Right forelimb (tissue), 1 donor: Measurements from ENCODE around the gene CLTCL1.

ENCODE experiments used
- DNase-seq: peaks from one replicate; pipeline ENCODE4 v3.0.0-alpha.2; 2018

The CLTCL1 gene

DNA sequence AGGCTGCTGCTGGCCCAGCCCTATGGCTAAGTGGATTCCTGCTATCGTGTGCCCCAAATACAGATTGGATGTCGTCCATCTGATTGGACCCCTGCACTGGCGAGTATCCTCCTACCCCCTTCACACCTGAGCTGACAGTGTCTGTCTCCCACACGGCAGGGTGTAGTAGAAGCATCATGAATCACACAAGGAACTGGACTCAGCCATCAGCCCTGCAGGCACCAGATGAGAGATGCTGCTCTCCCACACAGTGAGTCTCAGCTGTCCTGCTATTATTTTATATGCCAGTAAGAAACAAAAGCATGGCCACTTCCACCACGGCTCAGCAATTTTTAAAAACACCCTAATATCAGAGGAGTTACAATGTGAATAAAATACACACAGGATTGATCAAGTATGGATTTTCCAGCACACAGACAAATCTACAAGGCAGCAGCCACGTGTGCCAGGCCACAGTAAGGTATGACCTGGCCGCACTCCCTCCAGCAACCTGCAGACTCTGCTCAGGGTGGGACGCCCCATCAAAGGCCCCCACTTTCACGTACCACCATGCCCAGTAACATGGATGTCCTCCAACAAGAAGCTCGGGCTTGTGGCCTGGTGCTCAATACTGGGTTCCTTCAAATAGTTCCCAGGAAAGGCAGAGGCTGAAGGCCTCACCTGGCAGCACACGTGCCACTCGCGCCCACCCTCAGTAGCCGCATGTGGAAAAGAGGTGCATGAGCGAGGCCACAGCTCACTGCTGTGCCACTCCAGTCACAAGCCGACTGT, 96.6 kb downstream of the CLTCL1 start:
- no peak for DNase-seq

GRCh38 chr22:19193879-19194278, 97.6 kb downstream of the CLTCL1 start:
- DNase-seq, result no peak

DNA sequence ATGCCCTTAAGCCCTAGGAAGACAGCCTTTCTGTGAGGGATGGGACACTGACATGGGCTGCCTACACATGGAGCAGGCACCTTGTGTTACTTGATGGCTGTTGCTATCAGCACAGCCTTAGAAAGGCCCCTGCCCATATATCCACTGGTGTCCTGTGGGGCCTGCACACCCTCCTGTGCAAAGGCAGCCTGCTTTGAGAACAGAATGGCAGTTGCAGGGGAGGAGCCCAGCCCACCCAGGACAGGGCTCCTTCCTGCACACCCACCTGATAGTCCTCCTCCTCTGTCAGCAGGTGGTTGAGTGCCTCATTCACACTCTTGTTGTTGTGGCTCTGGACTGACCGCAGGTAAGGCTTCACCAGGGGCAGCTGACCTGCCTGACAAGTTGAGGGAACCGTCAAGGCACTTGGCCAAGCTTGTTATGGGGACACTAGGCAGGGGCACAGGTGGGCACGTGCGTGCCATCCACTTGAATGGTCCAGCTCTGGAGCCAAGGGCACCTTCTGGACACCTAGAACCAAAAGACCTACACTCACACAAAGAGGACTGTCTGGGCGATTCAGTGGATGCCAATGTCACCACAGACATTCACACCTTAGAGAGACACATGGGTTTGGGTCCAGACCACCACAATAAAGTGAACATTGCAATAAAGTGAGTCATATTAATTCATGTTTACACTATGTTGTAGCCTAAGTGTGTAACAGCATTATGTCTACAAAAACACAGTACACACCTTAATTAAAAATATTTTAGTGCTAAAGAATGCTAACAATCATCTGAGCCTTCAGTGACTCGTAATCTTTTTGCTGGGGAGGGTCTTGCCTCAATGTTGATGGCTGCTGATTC, 103.6 kb downstream of the CLTCL1 start:
- DNase-seq, result no peak

DNA sequence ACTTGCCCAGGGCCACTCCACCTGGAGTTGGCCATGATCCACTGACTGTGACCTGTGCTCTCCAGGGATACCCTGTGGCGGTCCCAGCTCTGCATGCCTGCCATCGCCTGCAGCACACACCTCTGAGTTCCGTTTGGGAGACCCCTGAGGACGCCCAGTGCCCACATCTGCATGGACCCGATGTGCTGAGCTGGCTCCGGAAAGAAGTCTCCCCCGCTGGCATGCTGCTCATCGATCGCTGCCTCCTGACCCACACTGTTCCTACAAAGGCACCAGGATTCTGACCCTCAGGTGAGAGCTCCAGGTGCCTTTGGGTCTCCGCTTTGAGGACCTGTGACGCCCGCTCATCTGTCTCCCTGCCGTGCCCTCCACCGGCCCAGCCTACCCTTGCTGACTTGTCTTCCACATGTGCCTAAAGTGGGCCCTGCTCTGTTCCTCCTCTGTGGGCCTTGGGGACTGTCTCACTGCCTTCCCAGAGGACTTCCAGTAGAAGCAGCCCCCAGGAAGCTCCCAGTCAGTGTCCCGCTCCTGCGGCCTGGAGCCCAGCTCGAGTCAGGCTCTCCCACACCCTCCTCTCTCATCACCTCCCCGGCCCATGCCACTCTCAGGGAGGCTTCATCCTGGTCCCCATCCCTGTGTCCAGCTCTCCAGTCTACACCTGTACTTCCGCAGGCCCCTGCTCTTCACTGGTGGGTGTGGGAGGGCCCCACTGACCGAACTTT, 107.1 kb downstream of the CLTCL1 start:
- DNase-seq, result no peak

- DNase-seq, result no peak
These were observed 108.3 kb downstream of the CLTCL1 start for GRCh38 chr22:19183216-19183615.

DNA sequence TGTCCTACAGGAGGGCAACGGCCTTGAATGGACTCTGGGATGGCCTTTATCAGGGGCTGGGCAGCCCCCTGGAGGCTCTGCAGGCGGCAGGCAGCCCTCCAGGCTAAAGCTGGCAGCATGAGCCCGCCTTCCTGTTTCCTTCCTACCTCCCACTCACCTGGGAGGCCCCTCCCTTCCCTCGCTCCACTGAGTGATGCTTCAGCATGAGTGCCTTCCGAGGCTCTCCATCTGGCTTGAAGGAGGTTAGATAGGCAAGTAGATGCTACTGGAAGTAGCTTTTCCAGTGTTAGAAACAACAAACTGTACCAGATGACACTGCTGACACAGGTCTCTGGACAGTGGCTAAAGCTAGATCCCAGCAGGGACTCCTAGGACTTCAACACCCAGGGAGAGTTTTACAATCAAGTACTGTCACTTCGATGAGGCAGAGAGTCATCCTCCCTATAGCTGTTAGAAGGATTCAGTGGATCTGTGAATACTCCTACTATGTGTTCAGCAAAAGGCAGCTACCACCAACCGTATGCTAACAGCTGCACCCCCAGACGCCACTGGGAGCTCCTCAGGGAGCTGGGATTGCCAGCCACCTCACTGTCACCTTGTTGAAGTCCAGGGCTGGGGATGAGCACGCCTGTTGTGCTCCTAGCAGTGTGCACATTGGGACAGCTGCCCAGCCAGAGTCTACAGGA, 108.9 kb downstream of the CLTCL1 start:
- DNase-seq, result no peak

DNA sequence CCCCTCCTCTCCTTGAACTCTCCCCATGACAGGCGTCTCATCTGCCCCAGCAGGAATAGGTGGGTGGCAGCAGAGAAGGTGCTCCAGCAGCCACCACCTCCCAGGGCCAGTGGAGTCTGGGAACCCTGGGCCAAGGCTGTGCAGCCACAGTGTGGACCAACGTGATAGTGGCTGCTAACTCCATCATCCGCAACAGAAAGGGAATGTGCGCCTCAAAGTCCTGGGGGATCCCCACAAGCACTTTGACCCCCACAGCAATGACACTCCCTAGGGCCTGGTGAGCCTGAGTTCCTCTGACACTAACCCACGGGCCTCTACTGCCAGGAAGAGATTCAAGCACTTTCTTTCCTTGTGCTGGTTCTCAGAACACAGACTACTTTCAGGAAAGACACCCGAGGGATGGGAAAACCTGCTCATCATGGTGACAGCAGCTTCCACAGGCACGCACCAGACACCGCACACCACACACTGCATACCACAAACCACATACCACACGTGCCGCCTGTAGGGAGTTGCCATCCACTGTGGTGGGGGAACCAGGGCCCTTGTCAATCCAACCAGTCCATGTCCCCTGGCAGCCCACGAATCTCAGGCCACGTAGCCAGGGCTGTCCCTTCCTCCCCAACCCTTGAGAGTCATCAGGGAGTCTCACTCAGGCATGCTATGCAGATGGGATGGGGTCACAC, 109.6 kb downstream of the CLTCL1 start:
- DNase-seq, result no peak

DNA sequence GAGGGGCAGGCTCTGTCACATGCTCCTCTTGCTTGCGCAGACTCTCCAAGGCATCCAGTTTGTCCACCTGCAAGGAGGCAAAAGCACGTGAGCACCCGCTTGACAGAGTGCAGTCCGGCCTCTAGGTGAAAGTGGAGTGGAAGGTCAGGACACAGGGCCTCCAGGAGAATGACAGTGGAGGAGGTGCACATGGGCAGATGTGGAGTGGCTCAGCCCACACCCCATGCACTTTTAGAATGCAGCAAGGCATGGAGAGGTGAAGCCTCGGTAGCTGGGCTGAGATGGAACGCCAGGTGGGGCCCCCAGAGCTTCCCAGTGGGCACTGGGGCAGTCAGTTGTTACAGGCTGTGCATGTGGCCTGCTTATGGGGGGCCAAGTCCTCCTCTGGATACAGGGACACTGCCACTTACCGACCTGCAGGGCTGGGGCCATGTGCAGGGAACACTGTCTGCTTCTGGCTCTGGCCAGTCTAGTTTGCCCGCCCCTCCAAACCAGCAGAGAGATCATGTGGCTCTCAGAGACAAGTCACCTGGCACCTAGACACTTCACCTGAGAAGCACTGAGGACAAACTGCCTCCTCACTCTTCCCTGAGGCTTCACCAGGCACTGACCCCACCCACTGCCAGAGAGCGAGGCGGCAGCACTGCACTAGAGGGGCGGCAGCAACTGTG, 110.6 kb downstream of the CLTCL1 start:
- no peak for DNase-seq

DNA sequence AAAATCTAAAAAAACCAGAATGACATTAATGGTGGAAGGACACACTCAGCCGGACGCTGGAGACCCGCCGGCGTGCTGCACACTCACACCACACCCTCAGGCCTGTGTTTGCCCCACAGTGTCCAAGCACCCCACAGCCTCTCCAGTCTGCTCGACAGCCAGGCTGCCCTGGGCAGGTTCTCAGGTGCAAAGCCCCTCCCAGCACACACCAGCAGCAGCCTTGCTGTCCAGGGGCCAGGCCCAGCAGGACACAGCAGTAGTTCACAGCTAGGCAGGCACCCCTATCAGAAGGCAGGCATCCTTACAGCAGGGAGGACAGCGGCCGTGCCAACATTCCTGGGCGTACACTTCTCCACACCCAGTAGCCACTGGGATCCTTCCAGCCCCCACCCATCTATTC, 111.3 kb downstream of the CLTCL1 start:
- no peak for DNase-seq

DNA sequence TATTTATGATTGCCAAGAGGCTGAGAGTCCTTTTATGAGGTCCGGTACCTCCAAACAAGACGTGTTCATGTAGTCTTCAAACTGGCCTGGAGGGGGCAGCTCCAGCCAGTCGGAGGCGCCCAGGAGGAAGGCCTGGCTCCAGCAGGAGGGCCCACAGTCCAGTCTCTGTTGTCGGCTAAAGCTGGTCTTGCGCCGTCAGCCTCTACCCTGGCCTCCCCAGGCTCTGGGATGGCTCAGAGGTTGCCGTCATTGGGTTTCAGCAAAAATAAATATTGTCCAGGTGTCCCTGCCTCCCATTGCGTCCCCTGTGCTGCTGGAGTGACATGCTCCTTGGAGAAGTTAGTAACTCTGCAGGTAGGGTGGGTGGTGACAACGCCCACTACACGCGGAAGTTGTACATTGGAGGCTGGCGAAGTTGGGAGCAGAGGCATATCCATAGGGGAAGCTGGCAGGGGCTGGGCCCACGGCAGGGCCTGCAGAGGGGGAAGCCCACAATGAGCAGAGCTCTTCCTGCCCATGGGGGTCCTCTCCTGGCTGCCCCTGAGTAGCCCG, 111.9 kb downstream of the CLTCL1 start:
- DNase-seq, result peak; percentile 79

GRCh38 chr22:19178657-19179496, 112.6 kb downstream of the CLTCL1 start, which contains the start of gene SLC25A1:
Gene SLC25A1, minus strand, starts transcription at chr22:19178736. Its CDS starts 63 bp downstream, at chr22:19178673.
- DNase-seq, result peak; percentile 89

DNA sequence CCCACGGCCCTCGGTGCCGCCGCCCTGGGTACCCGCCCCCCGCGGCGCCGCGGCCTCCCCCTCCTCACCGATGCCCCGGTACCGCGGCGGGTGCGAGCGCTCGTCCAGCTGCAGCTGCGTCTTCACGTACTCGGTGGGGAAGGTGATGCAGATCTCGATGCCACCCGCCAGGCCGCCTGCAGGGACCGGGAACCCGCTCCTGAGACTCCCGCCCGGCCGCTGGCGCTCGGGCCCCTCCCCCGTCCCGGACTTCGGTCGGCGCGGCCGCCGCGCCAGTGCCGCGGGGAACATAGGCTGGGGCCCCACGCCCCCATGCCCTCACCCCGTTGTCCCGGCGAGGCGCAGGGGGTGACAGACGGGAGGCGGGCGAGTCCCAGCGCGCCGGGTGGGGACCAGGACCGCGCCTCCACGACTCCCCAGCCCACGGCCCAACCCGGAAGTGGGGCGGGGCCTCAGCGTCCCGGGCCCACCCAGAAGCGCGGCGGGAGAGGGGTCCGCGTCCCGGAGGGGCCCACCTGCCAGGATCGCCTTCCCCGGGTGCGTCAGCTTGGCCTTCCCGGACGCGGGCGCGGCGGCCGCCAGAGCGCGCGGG, 113.4 kb downstream of the CLTCL1 start:
- DNase-seq, result peak; percentile 82

- no peak for DNase-seq
These were observed 114.1 kb downstream of the CLTCL1 start for GRCh38 chr22:19177164-19178064.

- no peak for DNase-seq
These were observed 114.8 kb downstream of the CLTCL1 start for GRCh38 chr22:19176732-19177131.

DNA sequence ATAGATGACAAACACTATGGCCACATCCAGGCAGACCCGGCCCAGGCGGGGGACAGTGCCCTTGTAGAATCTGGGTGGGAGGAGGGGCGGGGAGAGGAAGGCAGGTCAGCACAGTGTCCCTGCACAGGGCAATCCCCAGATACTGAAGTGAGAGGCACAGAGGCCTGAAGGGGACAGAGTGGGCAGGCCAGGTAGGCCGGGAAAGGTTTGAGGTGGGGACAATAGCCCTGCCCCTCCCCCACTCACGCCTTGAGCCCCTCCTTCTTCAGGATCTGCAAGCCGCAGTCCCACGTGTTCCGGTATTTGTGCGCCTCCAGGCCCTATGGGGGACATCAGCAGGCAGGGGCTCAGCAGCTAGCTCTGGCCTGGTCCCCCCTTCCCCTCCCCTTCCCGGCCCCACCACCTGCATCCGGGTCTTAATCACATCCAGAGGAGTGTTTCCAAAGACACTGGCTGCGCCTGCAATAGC, 115.3 kb downstream of the CLTCL1 start:
- DNase-seq, result no peak

DNA sequence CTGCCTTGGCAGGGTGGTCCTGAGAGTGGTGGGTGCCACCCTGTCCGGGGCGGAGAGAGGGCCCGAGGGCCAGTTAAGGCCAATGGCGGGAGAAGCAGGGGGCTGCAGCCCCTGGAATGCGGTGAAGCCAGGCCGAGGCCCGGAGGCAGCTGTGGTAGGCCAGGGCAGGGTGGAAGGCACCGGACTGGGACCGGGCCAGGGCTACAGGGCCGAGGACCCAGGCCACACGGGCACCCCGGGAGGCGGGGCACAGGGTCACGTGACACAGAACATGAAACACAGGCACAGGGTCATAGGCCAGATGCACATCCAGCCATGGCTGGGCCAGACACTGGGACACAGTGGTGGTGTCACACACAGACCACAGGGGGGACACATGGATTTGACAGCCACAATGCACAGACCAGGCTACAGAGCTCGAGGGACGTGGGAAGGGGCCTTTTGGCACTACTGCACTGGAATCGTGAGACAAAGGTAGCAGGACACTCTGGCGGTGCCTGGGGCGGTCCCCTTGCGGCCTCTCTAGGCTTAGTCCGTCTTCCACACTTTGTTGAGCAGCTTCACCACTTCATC, 115.8 kb downstream of the CLTCL1 start:
- DNase-seq, result no peak

- DNase-seq, result no peak
These were observed 116.4 kb downstream of the CLTCL1 start for GRCh38 chr22:19175026-19175601.
